HuH-7 (cell line): ENCODE data around the gene ACBD6.
A peak's percentile ranks its signal among the peaks of the same experiment; 100 is the strongest.
"Not testable (repeated sequence)": the region's sequence is repeated elsewhere in the genome, so short reads cannot be mapped to it uniquely, and the experiment has no call there.

Source experiments
- DNase-seq: peaks from one replicate; pipeline ENCODE4 v3.0.0; 2011; ENCODE audit warnings: low spot score

The ACBD6 gene

DNA sequence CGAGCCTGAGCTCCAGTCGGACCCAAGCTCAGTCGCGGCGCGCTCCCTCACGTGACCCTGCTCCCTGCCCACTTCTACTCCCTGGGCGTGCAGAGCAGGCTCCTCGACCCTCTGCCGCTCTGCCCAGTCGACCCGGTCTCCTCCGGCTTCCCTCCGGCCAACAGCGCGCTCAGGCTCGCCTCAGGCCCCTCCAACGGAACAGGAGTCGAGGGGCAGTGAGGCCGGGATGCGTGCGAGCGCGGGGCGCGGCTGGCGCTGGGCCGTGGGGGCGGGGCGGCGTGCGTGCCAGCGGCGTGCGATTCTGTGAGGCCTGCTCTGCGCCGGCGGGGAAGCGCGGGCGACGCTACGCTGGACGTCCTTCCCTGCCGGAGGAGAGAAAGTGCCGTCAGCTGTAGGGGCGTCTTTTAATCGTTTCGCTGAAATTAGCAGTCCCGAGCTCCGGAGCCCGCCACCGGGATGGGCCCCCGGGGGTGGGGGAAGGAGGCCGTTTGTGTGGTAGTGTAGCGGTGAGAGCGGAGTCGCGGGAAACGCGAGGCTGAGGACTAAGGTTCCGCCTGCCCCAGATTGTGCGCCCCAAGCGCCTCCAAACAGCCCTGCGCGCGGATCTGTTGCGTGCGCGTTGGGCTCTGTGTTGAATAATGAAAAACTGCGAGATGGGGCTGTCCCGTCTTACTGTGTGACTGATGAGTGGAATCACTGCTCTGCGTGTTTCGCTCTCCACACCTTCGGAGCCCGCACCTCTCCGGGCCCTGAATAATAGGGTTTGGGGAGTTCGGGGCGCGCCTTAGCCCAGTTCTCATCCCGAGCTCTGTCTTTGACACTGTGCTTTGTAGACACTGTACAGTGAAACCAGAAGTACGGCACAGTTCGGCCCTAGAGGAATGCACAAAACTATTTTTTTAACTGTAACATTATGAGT, at the start of gene ACBD6:
TSS of gene ACBD6 (minus strand) at position 217 of the 919 bp plus-strand sequence. CDS start 311 bp downstream, outside the sequence.
- peak; percentile 81 for DNase-seq

DNA sequence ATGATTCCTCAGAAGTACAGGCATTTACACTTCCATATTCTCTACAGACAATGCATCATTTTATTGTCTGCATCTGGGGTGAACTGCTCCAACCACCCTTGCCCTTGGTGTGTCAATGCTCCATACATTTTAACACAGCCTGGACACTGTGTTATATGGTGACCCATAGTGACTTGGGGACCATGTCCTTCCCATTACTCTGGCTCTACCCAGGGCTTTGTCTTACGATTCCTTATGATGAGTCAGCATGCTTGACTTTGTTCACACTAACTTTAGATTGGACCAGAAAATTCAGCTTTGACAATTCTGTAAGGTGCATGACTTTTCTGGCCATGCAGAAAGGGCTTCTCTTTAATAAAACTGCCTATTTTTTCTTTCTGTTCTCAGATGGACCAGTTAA, 49.6 kb upstream of the ACBD6 start:
- DNase-seq = no peak

GRCh38 chr1:180550241-180550640, 47.9 kb upstream of the ACBD6 start:
- DNase-seq = no peak

DNA sequence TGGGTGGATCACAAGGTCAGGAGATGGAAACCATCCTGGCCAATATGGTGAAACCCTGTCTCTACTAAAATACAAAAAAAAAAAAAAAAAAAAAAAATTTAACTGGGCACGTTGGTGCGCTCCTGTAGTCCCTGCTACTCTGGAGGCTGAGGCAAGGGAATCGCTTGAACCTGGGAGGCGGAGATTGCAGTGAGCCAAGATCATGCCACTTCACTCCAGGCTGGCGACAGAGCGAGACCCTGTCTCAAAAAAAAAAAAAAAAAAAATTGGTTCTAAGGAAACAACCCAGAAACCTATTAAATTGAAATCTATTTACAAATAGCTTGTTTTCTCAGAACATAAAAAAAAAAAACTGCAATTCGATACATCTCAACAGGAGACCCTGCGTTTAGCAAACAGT, 47.4 kb upstream of the ACBD6 start:
- not testable (repeated sequence) for DNase-seq

DNA sequence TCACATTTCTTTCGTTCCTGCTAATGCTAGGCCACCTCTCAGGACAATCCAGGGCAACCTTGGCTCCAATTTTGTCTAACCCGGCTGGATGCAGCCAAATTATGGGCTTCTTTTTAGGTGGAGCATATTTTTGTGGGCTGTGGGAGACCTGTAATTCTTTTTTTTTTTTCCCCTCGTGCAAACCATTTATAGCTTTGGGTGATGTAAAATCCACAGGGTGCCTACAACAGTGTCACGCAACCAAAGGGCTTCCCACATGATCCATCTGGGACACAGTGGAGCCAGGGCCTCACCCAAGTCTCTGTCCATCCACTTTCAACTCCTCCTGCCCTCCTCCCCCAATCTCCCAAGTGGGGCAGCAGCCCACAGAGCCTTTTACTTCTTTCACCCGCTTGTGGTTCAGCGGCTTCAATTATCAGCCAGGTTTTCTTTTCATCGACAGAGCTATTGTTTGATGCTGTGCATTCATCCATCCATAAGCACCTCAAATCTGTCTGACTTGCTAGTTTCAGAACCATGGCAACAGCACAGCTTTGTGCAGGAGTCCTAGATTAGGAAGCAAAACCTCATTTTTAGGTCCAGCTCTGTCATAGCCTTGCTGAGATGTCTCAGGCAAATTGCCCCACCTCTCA, 46.4 kb upstream of the ACBD6 start:
- no peak for DNase-seq

DNA sequence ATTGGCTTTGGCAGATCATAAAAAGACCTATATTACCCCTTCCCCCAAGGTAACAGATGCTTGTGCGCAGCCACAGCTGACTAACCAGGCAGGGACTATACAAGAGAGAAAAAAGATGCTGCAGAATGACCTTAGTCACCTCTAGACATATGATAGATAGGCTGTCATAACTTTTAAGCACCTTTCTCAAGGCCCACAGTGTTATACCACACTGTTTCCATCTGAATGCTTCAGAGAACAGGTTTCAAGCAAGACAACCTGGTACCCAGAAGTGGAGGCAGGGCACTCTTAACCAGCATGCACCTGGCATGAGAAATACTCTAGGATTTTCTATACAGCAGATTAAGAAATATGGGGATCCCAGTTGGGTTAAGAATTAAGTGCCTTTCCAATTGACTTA, 43.6 kb upstream of the ACBD6 start:
- DNase-seq = no peak

- no peak for DNase-seq
These were observed 41.7 kb upstream of the ACBD6 start for GRCh38 chr1:180544050-180544449.

DNA sequence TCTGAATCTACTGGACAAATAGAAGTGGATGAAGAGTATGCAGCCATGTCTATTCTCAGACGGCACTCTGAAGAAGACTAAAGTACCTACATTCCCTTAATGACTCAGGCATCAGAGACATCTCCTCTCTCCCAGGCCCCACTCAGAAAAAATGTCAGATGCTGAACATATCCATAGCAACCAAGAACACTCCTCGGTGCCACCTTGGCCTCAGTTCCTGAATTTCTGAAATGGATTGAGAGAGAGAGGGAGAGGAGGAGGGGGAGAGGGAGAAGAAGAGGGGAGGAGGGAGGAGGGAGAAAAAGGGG, 40.4 kb upstream of the ACBD6 start:
- no peak for DNase-seq

DNA sequence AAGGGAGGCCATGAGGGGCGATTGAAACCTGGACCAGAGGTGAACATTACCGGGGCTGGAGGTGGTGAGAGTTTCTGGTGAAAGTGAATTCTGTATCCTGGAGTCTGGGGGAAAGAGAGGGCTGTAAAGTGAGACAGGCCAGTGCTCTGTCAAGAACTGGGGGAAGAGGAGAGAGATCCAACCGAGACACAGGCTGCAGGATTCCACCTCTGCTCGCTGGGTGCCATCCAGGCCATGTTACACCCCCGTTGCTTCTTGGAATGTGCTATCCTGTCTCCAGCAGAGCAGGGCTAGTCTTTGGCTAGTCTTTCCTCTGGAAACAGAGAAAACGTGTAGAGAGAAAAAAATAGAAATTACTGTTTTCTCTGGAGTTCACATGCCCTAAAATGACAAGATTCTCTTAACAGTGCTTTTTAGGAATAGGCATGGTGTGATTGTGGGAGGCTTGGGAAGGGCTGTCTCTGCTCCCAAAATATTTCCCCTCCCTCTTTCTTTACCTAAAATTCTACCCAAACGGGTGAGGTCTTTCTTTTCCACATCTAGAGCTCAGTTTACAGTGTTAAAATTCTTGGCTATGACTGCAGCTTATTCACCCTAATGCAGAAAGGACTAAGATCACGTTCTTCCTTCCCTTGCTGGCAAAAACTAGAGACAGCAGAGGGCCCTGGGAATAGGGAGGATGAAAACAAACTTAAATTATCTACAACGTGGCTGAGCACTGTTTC, 39.9 kb upstream of the ACBD6 start:
- DNase-seq = no peak

- no peak for DNase-seq
These were observed 38.6 kb upstream of the ACBD6 start for GRCh38 chr1:180540697-180541594.

DNA sequence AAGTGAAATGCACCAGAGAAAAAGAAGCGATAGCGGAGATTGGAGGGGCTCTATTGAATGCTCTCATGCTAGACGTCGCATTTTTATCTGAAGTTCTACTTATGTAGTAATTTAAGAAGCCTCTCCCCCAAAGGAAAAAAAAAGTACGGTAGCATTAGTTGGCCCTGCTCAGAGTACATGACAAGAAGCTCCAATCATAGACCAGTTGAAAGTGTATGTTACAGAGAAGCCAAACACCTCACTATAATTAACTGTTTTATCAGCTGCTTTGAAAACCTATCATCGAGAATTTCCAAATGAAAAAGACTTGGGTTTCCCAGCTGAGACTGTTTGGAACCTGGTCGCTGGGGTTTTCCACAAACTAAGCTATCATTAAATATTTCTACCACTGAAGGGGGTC, 36.8 kb upstream of the ACBD6 start:
- DNase-seq = no peak

DNA sequence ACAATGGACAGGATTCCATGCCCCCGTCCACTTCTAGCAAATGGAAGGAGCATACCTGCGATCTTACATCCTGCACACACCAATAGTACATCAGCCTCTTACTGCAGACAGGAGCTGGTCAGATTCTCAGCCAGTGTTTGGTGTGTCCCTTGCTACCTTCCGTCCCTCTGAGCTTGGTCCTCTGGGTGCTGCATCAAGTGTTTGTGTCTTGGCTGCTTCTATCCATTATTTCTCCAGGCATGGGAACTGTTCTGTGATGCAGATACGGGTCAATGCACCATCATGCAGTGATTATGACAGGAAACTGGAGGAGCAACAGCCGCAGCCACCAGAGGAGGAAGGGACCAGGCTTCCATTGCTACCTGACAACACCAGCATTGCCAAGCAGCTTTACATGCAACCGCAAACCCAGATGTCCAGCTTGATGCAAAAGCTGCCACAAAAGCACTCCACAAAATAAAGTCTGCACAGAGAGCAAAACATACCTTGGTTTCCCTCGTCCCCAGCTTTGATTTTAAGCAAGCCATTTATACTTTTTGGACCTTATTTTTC, 34.5 kb upstream of the ACBD6 start:
- DNase-seq = no peak

DNA sequence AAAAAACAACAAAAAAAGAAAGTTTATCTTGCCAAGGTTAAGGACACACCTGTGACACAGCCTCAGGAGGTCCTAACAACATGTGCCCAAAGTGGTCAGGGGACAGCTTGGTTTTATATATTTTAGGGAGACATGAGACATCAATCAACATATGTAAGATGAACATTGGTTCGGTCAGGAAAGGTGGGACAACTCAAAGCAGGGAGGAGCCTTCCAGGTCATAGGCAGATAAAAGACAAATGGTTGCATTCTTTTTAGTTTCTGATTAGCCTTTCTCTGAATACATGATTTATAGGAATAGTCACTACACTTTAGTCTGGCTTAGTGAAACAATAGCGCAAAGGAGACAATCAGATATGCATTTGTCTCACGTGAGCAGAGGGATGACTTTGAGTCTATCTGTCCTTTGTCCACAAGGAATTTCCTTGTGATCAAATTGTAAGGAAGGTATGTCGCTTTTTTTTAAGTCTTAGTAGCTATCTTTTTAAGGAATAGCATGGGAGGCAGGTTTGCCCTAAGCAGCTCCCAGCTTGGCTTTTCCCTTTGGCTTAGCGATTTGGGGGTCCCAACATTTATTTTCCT, 33.1 kb upstream of the ACBD6 start:
- no peak for DNase-seq

DNA sequence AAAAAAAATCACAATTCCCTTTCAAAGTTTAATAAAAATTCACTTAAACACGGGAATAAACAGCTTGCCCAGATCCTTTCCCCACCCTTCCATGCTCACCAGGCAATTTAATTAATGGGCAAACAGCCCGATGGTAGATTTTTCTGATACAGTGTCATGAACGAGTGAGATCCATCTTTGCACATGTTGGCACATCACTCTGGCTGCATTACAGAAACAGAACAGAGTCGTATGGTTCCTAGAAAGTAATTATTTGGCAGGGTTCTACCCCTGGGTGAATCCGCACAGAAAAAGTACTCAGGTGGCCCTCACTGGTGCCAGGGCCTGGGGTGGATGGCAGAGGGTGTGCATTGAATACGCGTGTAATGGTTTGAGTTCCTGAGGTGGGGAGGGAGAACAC, 31.8 kb upstream of the ACBD6 start:
- DNase-seq = no peak

DNA sequence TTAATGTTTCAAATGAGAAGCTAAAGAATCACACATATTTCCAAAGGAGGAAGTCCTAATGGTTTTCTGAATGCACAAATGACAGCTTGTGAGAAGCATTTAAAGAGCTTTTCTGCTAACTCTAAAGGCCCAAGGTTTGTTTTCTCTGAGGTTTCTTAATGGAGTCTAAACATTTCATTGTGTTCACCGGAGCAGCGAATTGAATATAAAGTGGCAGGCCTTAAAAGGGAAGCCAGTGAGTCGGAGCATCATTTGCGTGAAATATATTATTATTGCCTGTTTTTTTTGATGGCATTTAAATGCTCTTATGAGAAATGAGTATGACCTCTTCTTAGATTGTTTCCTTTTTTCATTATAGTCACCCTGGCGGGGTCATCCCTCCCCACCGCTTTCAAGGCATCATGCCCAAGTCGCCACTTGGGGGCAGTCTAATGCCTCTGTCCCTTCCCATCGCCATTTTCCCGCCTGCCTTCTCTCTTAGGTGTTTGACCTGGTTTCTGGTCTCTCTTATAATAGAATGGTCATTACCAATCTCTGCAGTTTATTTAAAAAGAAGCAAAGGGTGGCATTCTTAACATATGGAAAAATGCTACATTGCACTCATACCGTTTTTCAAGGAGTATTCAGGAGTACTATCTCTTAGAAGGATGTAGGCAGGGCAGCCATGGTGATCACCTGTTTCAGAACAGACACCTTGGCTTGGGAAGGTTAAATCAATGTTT, 31.1 kb upstream of the ACBD6 start:
- DNase-seq = peak; percentile 61

- no peak for DNase-seq
These were observed 30.5 kb upstream of the ACBD6 start for GRCh38 chr1:180532854-180533253.

GRCh38 chr1:180530501-180530900, 28.1 kb upstream of the ACBD6 start:
- peak; percentile 26 for DNase-seq

GRCh38 chr1:180528868-180529470, 26.6 kb upstream of the ACBD6 start:
- DNase-seq = no peak

- DNase-seq = no peak
These were observed 24.8 kb upstream of the ACBD6 start for GRCh38 chr1:180527101-180527669.

DNA sequence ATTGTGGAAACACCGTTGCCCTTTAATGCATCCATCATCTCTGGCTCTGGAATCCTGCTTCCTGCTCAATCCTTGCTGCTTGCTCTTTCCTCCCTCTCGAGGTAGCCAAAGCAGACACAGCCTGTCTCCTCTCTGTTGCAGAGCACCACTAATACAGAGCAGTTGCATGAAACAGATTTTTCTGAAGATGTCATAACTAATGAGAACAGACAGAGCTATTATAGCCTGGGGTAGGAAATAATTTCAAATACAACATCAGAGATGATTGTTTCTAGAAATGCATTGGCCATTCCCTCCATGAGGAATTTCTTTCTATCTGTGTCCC, 23.3 kb upstream of the ACBD6 start:
- no peak for DNase-seq
